DMS 273 (cell line): ENCODE data around the gene IRX4.

Experiments
- DNase-seq: peaks from one replicate; lab custom pipeline; 2025; ENCODE audit not compliant: unreplicated experiment; lab: John Stamatoyannopoulos, UW

Gene IRX4

DNA sequence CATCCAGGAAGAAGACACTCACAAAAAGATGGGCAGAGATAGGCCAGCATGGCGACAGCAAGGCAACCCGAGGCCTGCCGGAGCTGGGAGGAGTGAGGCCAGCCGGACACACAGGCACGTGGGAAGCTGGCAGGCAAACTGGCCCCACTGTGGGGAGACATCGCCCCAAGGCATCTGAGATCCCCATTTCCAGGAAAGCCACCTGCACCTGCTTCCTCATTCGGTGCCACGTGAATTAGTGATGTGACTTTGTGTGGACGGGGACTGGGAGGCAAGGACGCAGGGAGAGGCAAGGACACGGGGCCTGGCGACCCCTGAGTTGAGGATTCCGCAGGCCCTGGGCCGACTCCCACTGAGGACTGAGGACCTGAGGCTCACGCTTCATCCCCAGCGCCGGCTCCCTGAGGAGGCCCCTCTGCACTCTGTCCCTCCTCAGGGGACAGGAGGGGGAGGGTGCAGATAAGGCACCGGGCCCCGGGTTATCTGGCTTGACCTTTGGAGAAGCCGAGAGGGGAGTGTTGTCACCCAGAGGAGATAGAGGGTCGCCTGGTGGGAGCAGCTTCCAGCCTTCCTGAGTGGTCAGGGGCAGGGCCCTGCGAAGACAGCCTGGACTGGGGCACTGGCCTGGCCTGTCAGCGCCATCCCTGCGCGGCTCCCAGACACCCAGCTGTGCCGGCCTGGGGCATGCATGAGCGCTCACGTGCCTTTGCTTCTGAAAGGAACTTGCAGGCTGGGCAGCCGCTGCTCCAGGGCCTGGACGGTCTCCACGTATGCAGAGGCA, 41.8 kb downstream of the IRX4 start:
- no peak for DNase-seq

DNA sequence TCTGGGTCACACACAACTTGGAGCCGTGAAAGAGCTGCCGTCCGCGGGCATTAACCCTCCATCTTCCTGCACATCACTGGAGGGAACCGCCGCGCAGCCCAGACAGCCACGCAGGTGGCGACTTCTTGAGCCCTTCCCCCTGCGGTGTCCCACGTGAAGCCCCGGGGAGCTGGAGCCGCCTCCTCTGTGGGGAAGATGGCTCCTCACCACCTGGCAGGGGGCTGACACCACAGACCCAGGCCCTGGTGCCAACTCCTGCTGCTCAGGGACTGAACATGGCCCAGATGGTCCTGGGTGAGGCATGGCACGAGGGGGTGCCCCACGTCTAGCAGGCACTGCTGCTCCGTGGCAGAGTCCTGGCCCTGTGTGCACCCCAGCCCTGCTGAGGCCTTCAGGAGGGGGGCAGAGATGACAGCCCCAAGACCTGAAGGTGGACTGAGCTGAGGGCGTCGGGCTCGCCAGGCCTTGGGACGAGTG, 42.6 kb downstream of the IRX4 start:
- DNase-seq = no peak

DNA sequence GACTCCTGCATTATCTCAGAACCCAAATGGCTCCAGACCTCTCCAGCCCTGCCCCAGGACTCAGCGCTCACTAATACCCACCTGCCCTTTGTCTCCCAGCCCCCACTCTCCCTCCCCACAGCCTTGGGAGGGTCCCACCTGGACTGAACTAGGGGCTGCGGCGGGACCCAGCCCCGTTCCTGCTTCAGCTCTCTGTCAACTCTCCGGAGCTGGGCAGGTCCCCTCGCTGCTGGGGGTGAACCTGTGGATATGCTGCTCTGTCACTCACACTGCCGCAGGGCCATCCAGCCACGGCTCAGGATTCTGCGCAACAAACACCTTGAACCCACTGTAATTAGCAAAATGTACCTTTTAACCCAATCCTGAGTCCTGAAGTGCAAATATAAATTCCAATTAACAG, 44.7 kb downstream of the IRX4 start:
- DNase-seq = no peak

DNA sequence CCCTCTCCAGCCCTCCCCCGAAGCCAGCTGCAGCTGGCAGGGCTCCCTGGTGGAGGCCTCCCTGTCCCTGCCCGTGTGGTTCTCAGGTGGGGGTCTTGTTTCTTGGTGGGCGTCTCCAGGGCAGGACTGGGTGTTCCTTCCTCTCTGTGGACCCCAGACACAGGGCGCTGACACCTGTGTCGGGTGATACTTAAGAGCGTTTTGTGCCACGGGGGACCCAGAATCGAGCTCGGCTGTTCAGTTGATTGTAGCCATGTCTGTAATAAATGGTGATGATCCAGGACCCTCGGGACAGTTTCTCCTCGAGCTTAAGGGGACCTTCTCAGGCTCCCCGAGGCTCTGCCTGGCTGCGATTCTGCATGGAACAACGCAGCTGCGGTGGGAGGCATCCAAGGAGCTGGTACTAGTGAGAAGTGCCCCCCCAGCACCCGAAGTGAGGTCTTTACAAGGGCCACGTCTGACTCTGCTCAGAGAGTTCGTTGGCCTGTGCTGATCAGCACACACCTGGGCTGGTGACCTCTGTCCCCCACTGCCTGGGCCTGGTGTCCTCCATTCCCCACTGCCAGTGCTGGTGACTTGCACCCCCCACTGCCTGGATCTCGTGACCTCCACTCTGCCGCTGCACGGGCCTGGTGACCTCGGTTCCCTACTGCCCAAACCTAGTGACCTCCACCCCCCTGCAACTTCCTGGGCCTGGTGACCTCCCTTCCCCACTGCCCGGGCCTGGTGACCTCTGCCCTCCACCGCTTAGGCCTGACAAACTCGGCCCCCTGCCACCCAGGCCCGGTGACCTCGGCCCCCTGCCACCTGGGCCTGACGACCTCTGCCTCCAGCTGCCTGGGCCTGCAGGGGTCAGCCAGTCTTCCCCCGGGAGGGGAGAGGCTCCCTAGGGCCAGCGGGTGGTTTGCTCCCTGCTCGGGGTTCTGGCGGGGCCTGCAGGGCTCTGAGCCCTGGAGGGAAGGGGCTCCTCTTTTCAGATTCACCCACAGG, 45.5 kb downstream of the IRX4 start:
- DNase-seq = no peak

DNA sequence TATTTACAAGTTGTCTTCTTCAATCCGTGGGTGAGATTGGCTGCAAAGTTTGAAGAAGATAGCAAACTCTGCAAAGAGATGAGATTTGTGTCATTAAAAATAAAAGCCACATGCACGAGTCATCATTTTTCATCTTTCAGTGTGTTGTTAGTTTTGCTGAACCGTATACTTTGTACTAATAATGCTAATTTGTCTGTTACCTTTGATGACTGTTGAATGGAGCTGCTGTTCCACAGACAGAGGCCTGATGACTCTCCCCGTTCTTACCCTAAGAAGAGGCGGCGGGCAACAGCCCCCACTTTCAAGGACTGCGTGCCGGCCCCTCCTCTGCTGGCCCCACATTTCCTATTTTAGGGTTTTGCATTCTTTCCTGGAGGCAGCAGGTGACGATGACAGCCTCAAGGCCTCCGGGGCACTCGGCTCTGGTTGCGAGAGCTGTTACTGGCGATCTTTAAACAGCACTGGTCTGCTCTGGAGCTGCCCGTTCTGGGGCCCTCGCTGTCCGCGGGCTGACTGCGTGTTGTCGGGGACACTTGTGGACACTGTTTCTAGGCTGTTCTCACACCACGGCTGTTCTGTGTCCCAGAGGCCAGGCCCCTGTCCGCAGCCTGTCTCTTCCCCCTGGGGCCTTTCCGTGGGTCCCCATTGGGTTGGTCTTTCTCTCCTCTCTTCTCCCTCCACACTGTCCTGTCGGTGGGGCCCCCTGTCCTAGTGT, 46.4 kb downstream of the IRX4 start:
- DNase-seq = no peak

DNA sequence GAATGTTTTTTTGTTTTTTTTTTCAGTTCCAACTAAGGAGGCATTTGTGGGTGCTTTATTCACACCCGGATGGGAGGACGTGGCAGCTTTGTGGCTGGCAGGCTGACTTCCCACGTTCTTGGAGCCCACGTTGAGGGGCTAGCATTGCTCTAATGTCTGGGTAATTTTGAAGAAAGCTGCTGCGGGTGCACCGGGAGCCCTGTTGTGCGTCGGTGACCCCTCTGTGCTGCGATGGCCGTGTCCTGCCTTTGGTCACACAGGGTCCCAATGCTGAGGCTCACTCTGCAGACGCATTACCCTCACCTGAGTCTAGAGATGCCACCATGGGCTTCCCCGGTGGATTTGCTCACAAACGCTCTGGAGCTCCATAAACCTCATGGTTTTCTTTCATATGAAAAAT, 47.3 kb downstream of the IRX4 start:
- no peak for DNase-seq

DNA sequence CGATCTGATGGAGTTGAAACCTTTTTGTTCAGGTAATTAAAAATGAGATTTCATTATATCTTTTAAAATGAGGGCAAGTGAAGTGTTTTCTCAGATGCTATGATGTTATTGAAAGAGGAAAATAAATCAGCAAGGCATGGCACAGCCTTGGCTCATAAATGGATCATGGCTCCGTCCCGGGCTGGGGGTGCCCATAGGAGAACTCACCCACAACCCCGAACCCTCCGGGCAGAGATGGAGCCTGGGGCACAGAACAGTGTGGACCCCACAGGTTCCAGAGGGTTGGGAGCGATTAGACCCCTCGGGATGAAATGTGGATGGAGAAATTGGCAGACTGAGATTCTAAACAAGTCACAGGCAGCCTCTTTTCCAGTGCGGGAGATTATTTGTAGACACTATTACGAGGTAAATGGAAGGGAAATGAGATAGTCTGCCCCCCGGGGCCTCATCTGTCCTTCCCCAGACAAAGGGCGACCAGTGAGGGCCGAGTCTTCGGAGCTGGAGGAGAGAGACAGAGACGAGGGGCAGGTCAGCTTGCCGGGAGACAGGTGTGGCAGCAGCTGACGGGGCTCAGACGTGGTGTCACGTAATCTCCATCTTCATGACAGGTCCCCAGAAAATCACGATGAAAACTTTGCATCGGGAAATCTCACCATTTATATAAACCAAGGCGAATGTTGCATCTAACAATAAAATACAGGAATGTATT, 47.9 kb downstream of the IRX4 start:
- DNase-seq = no peak

DNA sequence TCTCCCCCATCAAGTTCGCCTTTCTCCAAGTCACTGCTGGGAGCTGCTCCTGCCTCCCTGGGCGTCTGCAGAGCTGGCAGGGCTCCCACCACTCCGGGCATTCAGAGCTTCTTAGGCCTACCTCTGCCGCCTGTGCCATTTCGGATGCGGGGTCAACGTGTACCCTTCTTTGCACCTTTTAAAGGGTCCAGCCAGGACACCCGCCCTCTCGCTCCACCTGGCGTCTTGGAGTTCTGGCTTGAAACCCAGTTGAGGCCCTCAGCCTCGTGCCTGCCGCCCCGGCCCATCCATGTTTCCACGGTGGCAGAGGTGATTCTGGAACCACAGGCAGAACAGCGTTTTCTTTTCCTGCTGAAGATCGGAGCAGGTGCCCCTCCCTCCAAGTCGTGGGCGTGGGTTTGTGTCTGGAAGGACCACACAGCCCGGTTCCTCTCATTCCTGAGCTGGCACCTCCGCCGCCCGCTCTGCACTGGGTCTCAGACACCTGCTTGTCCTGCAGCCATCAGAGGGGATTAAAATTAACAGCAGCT, 48.6 kb downstream of the IRX4 start:
- no peak for DNase-seq

DNA sequence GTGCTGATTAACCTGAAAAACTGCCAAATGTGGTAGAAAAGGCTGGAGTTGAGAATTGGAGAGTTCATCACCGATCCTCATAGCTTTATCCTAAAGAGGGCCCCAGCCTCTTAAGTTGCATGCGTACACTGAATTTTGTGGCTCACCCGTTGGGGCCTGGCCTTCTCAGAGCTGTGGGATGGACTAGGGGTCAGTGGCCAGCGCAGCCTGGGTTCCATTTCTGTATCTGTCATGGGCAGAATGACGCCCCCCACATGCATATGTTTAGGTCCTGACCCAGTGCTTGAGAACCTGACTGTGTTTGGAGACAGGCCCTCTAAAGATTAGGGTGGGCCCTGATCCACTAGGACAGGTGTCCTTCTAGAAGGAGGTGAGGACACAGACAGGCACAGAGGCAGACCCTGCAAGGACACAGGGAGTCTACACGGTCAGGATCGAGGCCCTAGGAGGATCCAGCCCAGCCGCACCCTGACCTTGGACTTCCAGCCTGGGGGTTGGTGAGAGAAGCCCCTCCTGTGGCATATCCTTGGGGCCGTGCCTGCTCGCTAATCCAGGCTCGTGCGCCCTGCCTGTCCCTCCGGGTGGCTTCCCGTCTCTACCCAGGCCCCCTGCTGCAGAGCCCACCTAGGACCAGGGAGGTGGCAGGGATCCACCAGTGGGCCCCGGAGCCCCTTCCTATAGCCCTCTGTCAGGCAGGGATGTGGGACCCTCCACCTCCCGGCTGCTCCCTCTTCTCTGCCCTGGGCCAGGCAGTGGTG, 49.3 kb downstream of the IRX4 start:
- DNase-seq = no peak

DNA sequence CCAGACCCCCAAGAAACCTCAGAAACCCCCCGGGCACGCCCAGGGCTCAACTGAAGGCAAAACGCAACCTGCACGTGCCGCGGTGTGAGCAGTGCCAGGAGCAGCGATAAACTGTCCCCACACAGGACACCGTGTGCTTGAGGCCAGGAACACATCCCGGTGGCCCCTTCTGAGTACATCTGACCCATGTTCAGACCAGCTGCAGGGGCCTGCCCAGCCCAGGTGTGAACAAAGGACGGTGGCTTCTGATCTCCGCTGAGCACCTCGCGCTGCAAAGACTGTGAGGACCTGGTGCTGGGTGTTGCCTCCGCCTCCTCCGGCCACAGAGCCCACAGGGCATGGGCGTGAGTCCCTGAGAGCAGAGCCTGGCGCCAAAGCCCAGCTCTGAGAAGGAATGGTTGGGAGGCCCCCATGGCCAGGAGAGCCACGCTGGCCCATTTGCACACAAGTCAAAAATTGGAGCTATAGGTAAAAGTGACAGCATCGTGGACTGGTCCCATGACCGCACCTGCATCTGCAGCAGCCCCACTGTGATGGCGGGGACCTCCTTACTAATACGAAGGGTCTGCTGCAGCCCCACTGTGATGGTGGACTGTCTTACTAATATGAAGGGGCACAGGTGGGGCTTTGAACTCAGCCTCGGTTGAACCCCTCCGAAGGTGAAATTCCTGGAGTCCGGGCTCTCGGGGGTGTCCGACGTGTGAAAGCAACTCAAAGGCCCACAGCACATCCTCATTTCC, 50.0 kb downstream of the IRX4 start:
- no peak for DNase-seq

DNA sequence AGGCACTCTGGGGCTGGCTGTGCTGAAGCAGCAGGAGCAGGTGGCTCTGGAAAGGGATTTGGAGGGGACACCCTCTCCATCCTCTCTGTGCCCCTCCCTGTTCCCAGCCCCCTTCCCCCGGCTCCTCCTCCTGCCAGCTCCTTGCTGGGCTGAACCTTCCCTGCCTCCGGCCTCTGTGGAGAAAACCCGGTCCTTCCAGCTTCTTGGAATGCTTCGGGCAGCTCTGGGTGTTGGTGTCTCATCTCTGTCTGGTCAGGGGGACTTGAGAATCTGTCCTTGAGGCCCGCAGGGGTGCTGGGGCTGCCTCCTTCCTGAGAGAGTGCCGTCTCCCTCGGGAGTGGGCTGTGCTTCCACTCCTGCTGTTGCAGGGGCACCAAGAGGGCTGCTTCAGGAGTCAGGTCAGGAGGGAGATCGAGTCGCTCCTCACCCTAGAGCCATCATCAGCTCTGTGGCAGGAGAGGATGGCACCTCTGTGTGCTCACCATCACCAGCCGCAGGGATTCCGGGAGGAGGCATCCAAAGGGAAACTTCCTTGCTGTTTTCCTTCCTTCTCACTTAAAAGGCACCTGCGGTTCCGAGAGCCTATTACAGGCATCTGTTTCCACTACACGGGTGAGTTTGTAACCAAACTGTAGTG, 50.9 kb downstream of the IRX4 start:
- no peak for DNase-seq

DNA sequence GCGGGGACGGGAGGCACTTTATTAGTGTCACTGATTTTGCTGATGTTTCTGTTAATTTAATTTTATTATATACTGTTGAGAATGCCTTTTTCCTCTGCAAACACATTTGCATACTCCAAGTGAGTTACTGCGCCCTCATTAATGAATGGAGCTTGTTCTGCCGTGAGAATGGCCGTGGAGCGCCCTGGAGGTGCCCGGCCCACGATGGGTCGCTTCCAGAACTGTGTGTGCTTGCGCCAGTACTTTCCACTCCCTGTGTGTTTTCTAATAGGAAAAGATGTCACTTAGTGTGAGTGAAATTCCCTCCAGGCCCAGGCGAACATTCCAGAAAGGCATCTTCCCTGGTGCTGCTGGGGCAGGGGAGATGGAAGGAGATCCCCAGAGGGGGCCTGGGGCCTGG, 51.5 kb downstream of the IRX4 start:
- DNase-seq = no peak

DNA sequence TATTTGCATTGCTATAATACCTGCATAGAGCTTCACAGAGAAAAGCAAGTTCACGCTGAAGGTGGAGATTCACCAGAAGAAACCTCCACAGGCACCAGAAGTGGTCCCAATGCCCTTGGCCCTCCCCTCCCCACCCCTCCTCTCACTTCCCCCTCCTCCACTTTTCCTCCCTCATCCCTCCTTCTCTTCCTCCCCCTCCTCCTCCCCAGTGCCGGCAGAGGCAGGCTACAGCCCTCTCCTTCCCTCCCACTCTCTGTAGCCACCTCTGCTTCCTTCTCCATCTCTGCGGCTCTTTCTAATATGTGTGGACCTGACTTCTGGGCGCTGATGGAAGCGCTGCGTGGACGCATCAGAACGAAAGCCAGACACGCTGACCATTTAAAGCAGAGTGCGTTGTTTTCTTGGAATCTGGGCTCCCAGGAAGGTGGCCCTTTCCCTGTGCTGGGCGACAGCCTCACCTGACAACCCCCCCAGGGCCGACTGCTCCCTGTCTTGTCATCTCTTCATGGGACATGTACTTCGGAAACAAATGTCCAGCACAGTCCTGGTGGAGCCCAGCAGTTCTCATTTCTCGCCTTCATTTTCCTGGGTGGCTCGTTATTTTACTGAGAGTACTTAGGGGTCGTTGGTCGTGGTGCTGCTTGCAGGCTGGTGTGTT, 52.0 kb downstream of the IRX4 start:
- no peak for DNase-seq

DNA sequence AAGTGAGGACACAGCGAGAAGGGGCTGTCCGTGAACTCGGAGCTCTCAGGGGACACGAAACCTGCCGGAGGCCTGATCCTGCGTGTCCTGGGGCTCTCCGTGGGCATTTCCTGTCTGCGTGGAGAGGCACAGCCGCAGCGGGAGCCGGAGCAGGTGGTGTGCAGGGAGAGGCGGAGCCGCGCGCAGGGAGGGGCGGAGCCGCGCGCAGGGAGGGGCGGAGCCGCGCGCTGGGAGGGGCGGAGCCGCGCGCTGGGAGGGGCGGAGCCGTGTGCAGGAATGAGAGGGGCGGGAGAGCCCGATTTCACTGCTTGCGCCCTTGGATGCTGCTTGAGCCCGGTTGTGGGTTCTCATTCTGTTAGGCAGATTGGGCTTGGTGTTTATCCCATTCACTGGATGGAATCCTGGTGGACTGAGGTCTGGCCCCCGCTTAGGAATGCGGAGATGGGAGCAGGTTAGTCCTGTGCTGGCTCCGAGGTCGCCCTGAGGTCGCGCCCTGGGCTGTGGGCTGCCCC, 54.8 kb downstream of the IRX4 start:
- no peak for DNase-seq
